ENCODE results near the gene TRAPPC12. TPM values are rescaled to one million over a fixed set of nuclear protein-coding genes. Genes with fewer than 3 reads are reported as not detected.

Gene TRAPPC12
- total RNA-seq = 10 to 100 TPM; 83.0 to 99.4 TPM
- polyA plus RNA-seq (ENCODE audit: insufficient read length in 6 of 6) = 100 to 1,000 TPM in 4 of 6 donors, 10 to 100 TPM in 2; 88.7 to 119 (median 106) TPM
- long read RNA-seq, donor 1, transcript TRAPPC12-222 (2 exons, 567 nt) = minor isoform, 6 of 41 reads
- long read RNA-seq, donor 1, transcript TRAPPC12-220 (2 exons, 1,538 nt) = major isoform, 14 of 41 reads
- long read RNA-seq, donor 1, partial matches to known transcripts = 17 of 41 reads
- long read RNA-seq, donor 1, other reads (novel, unspliced or antisense) = 0 of 41 reads
- long read RNA-seq, donor 2, transcript TRAPPC12-201 (12 exons, 2,508 nt) = minor isoform, 6 of 18 reads
- long read RNA-seq, donor 2, transcript TRAPPC12-220 (2 exons, 1,538 nt) = major isoform, 9 of 18 reads
- long read RNA-seq, donor 2, partial matches to known transcripts = 0 of 18 reads
- long read RNA-seq, donor 2, other reads (novel, unspliced or antisense) = 0 of 18 reads
- long read RNA-seq, donor 3, partial matches to known transcripts = 0 of 9 reads
- long read RNA-seq, donor 3, other reads (novel, unspliced or antisense) = 0 of 9 reads
- long read RNA-seq, donor 4, partial matches to known transcripts = 14 of 14 reads
- long read RNA-seq, donor 4, other reads (novel, unspliced or antisense) = 0 of 14 reads
- long read RNA-seq, donor 5, transcript TRAPPC12-220 (2 exons, 1,538 nt) = major isoform, 13 of 26 reads
- long read RNA-seq, donor 5, transcript TRAPPC12-201 (12 exons, 2,508 nt) = minor isoform, 9 of 26 reads
- long read RNA-seq, donor 5, partial matches to known transcripts = 0 of 26 reads
- long read RNA-seq, donor 5, other reads (novel, unspliced or antisense) = 0 of 26 reads
- long read RNA-seq, donor 6, transcript TRAPPC12-220 (2 exons, 1,538 nt) = major isoform, 9 of 68 reads
- long read RNA-seq, donor 6, partial matches to known transcripts = 0 of 68 reads
- long read RNA-seq, donor 6, other reads (novel, unspliced or antisense) = 55 of 68 reads
- long read RNA-seq, donor 7, partial matches to known transcripts = 0 of 5 reads
- long read RNA-seq, donor 7, other reads (novel, unspliced or antisense) = 0 of 5 reads
- long read RNA-seq, donor 8, transcript TRAPPC12-220 (2 exons, 1,538 nt) = major isoform, 8 of 22 reads
- long read RNA-seq, donor 8, partial matches to known transcripts = 6 of 22 reads
- long read RNA-seq, donor 8, other reads (novel, unspliced or antisense) = 0 of 22 reads
- long read RNA-seq, donor 9 = 0 reads
- long read RNA-seq, donor 10, partial matches to known transcripts = 0 of 4 reads
- long read RNA-seq, donor 10, other reads (novel, unspliced or antisense) = 2 of 4 reads
- long read RNA-seq, donor 11, transcript TRAPPC12-222 (2 exons, 567 nt) = minor isoform, 5 of 23 reads
- long read RNA-seq, donor 11, transcript TRAPPC12-220 (2 exons, 1,538 nt) = minor isoform, 8 of 23 reads
- long read RNA-seq, donor 11, transcript TRAPPC12-201 (12 exons, 2,508 nt) = major isoform, 10 of 23 reads
- long read RNA-seq, donor 11, partial matches to known transcripts = 0 of 23 reads
- long read RNA-seq, donor 11, other reads (novel, unspliced or antisense) = 0 of 23 reads
- long read RNA-seq, donor 12, partial matches to known transcripts = 0 of 9 reads
- long read RNA-seq, donor 12, other reads (novel, unspliced or antisense) = 0 of 9 reads

DNA sequence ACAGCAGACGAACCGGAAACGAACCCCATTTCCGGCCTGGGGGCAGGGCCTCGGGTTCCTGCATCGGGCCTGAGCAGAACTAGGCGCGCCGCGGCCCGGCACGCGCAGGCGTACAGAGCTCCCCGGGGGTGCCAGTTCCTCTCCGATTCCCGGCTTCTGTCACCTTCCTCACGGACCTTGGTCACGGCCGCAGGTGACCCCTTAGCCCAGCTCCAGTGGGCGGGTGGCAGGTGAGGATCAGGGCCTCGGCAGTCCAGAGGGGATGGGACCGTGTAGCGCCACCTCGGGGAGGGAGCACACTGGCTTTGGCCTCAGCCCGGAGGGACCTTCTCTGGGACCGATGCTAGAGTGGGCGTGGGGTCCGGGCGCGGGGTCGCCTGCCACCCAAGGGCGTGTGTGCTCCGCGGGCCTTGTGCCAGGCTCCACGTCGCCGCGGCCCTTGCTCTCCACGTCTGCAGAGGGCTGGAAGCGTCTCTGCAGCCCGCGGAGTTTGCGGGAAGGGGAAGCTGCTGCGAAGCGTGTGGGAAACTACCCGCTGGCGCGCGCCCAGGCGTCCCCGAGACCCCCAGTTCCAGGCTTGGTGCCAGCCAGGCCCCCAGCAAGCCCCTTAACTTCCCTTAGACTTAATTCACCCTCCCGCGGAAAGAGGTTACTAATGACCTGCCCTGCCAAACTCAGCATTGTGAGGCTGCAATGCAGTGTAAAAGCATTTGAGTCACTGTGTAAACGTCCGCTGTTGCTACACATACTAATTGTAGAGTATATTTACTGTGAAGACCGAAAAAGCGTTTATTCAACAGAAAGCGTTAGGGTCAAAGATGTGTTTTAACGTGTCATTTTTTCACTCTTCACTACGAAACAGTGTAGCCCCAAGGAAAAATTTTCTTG is at the start of gene TRAPPC12:
Gene TRAPPC12 (plus strand): TSS at position 48 of the 888 bp plus-strand sequence. CDS start 7,930 bp downstream, outside the sequence.
- Histone ChIP-seq H3K27ac (peak within 1 kb of the TSS; percentile 85 to 93), H3K4me1 (peaks cover 22 to 39% of the 10 kb centered on the region in 2 donors), H3K27me3 (no peaks in the 10 kb centered on the region), H3K4me3 (peak within 1 kb of the TSS; percentile 86 to 89), H3K9me3 (peaks cover 0 to 7% of the 10 kb centered on the region in 2 donors), H3K36me3 (peaks cover 0 to 14% of the 10 kb centered on the region in 2 donors)
- ATAC-seq = peak; percentile 89
- intact Hi-C loops (cut with DNase I) = no loop called here
- TF ChIP-seq, protein P1, sequence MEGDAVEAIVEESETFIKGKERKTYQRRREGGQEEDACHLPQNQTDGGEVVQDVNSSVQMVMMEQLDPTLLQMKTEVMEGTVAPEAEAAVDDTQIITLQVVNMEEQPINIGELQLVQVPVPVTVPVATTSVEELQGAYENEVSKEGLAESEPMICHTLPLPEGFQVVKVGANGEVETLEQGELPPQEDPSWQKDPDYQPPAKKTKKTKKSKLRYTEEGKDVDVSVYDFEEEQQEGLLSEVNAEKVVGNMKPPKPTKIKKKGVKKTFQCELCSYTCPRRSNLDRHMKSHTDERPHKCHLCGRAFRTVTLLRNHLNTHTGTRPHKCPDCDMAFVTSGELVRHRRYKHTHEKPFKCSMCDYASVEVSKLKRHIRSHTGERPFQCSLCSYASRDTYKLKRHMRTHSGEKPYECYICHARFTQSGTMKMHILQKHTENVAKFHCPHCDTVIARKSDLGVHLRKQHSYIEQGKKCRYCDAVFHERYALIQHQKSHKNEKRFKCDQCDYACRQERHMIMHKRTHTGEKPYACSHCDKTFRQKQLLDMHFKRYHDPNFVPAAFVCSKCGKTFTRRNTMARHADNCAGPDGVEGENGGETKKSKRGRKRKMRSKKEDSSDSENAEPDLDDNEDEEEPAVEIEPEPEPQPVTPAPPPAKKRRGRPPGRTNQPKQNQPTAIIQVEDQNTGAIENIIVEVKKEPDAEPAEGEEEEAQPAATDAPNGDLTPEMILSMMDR (IDR thresholded peaks at IDR 0.05) = no peak
- DNase-seq = peak; percentile 88 to 98 (median 91)

DNA sequence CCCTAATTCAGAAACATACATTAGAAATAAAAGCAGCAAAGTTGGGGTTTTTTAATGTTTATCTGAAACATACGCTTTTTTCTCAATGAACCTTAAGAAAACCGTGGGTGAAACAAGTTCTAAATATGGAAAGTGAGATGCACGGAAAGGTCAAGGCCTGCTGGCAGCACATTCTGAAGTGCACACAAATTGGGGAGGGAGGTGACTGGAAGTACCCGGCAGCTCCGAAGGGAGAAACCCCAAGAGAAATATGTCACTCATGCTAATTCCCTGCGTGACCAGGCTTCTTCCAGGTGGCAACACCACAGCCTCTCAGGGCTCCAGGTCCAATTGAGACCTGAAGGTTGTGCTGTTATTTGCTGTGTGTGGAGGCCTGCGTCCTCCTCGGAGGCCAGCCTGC is 47.4 kb upstream of the TRAPPC12 start:
- H3K4me1 ChIP-seq = no peaks in the 10 kb centered on the region
- DNase-seq (no peak), ATAC-seq (no peak)
- peaks cover 0 to 43% of the 10 kb centered on the region in 2 donors for H3K36me3 ChIP-seq
- intact Hi-C loops (cut with DNase I) = no loop called here
- TF ChIP-seq, protein P1 (IDR thresholded peaks at IDR 0.05) = no peak
- no peaks in the 10 kb centered on the region for H3K27me3 ChIP-seq
- no peaks in the 10 kb centered on the region for H3K9me3 ChIP-seq
- H3K4me3 ChIP-seq = no peak overlapping the region
- H3K27ac ChIP-seq = no peak overlapping the region

DNA sequence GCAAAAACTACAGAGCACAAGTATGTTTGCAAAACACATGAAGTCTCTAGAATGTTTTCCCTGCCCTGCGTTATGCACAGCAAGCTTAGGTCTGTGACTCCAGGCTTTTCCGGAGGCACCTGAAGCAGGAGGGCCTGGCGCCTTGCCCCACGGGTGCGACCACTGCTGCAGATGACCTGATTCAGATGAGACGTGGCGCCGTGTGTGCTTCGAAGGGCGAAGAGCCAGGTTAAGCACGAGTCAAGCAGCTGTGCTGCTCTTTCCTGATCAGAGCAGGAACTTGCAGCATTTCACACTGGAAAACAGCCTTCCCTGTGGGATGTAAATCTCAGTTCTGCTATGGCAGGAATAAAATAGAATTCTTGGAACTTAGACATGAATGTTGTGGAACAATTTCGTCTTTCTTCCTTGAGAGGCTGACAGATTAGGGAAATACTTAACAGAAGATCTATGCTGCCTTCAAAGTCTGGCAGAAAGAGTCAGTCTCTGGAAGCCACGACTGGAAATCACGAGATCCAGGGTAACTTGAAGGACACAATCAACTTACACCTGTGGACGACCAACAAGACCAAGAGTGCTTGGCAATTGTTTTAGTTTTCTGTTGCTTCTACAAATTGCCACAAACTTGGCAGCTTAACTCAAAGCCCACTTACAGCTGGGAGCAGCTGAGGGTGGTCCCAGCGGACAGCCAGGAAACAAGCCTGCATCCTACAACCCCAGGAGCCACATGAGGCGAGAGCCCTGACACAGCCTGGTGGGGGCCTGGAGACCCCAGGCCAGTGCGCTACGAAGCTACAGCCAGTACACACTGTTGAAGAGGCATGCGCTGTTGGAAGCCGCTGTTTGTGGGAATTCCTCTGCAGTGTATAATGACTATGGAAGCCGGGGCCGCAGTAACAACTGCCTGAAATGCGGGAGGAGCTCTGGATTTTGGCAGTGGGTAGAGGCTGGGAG is 44.8 kb upstream of the TRAPPC12 start:
- H3K4me3 ChIP-seq = no peak overlapping the region
- no peaks in the 10 kb centered on the region for H3K27me3 ChIP-seq
- no peak overlapping the region for H3K27ac ChIP-seq
- H3K4me1 ChIP-seq = no peaks in the 10 kb centered on the region
- intact Hi-C loops (cut with DNase I) = no loop called here
- no peaks in the 10 kb centered on the region for H3K9me3 ChIP-seq
- DNase-seq (no peak), ATAC-seq (no peak)
- peaks cover 0 to 47% of the 10 kb centered on the region in 2 donors for H3K36me3 ChIP-seq
- TF ChIP-seq, protein P1 (IDR thresholded peaks at IDR 0.05) = no peak

Measured in left lung (tissue), 14 donors.